ENCODE results near the gene GAL3ST1. TPM values are rescaled to one million over a fixed set of nuclear protein-coding genes. Genes with fewer than 3 reads are reported as not detected.
A peak's percentile ranks its signal among the peaks of the same experiment; 100 is the strongest.

Gene GAL3ST1
- total and polyA plus RNA-seq, 9 donors, result 1.1 to 4.1 (median 1.9) TPM; not detected in 1

GRCh38 chr22:30578481-30578880 is 4.0 kb upstream of the GAL3ST1 start:
- no peaks in the 10 kb centered on the region for H3K27me3 ChIP-seq
- no peak overlapping the region for H3K4me3 ChIP-seq
- DNase-seq, result no peak
- no peaks in the 10 kb centered on the region for H3K9me3 ChIP-seq
- no peak for TF ChIP-seq EP300 (IDR thresholded peaks at IDR 0.05)
- TF ChIP-seq CTCF (IDR thresholded peaks at IDR 0.05), result no peak
- TF ChIP-seq POLR2A (IDR thresholded peaks at IDR 0.05), result no peak
- 85 to 91% (median 88%) methylated on average over 12 of the region's 12 CpGs for WGBS, 3 donors
- H3K27ac ChIP-seq, result no peak overlapping the region
- peaks cover 14% of the 10 kb centered on the region for H3K4me1 ChIP-seq (ENCODE audit: insufficient read depth)
- intact Hi-C loops (cut with DNase I), result no loop called here
- H3K36me3 ChIP-seq, result peaks cover 3% of the 10 kb centered on the region

GRCh38 chr22:30575859-30576258 is 1.4 kb upstream of the GAL3ST1 start:
- no peaks in the 10 kb centered on the region for H3K9me3 ChIP-seq
- H3K4me3 ChIP-seq, result no peak overlapping the region
- no peak for DNase-seq
- 67 to 77% (median 70%) methylated on average over 15 of the region's 15 CpGs for WGBS, 3 donors
- H3K4me1 ChIP-seq (ENCODE audit: insufficient read depth), result peaks cover 14% of the 10 kb centered on the region
- no peak for TF ChIP-seq POLR2A (IDR thresholded peaks at IDR 0.05)
- no peak for TF ChIP-seq CTCF (IDR thresholded peaks at IDR 0.05)
- H3K27ac ChIP-seq, result no peak overlapping the region
- H3K27me3 ChIP-seq, result no peaks in the 10 kb centered on the region
- peaks cover 3% of the 10 kb centered on the region for H3K36me3 ChIP-seq
- intact Hi-C loops (cut with DNase I), result no loop called here

- H3K9me3 ChIP-seq, result no peaks in the 10 kb centered on the region
- intact Hi-C loops (cut with DNase I), result no loop called here
- H3K27ac ChIP-seq, result no peak overlapping the region
- H3K27me3 ChIP-seq, result no peaks in the 10 kb centered on the region
- peak in 4 of 5 donors; percentile 38 to 74 (median 42) for DNase-seq
- TF ChIP-seq EP300 (IDR thresholded peaks at IDR 0.05) (no peak), CTCF (IDR thresholded peaks at IDR 0.05) (peak in 1 of 3 donors; percentile 13)
- 20 to 22% (median 20%) methylated on average over 12 of the region's 12 CpGs for WGBS, 3 donors
- H3K4me3 ChIP-seq, result no peak overlapping the region
- H3K4me1 ChIP-seq (ENCODE audit: insufficient read depth), result peaks cover 14% of the 10 kb centered on the region
- H3K36me3 ChIP-seq, result peaks cover 3% of the 10 kb centered on the region
Measured at GRCh38 chr22:30574997-30575671, 669 bp upstream of the GAL3ST1 start.

- H3K36me3 ChIP-seq, result no peaks in the 10 kb centered on the region
- WGBS, 3 donors, result 44 to 58% (median 53%) methylated on average over 7 of the region's 7 CpGs
- intact Hi-C loops (cut with DNase I), result no loop called here
- no peak for DNase-seq
- H3K27me3 ChIP-seq, result no peaks in the 10 kb centered on the region
- no peak overlapping the region for H3K27ac ChIP-seq
- peaks cover 14% of the 10 kb centered on the region for H3K4me1 ChIP-seq (ENCODE audit: insufficient read depth)
- TF ChIP-seq CTCF (IDR thresholded peaks at IDR 0.05) (no peak), EP300 (IDR thresholded peaks at IDR 0.05) (no peak), POLR2A (IDR thresholded peaks at IDR 0.05) (no peak)
- H3K4me3 ChIP-seq, result no peak overlapping the region
- no peaks in the 10 kb centered on the region for H3K9me3 ChIP-seq
Measured at GRCh38 chr22:30573594-30574094, 821 bp downstream of the GAL3ST1 start.

All from ovary (tissue), 9 donors.